ENCODE results near the gene ACACA. TPM values are rescaled to one million over a fixed set of nuclear protein-coding genes. Genes with fewer than 3 reads are reported as not detected.

ACACA gene
- total and polyA plus RNA-seq, 2 donors (not counting 3 experiments of a cell fraction or from before 2014, with no cell fraction given): 55.3 to 124 TPM

GRCh38 chr17:37386462-37386861 is 20.2 kb downstream of the ACACA start:
- CTCF ChIA-PET: interaction anchor here (1.1 to 12.2 kb wide), 4 partner anchors 8 to 28 kb away, joined by 3 to 123 read pairs (median 10); partner anchors contain the start of gene C17orf78
- FAIRE-seq (no peak), DNase-seq (ENCODE audit: low read depth, low spot score) (no peak)
- H2AFZ ChIP-seq (ENCODE audit: low read depth, low read length): no peak overlapping the region
- H4K20me1 ChIP-seq (replicated peaks; ENCODE audit: control insufficient read depth, extremely low read depth, insufficient read depth, low read length): no peaks in the 10 kb centered on the region
- no peak for TF ChIP-seq JUN (IDR thresholded peaks at IDR 0.05; ENCODE audit: borderline replicate concordance, insufficient read depth, insufficient read length, low read depth)
- no peak for TF ChIP-seq POLR2AphosphoS5 (IDR thresholded peaks at IDR 0.05; ENCODE audit: insufficient read depth, low read depth, low read length)
- no peak for TF ChIP-seq MAX (IDR thresholded peaks at IDR 0.05; ENCODE audit: insufficient read depth, insufficient read length)
- no peak for TF ChIP-seq EZH2 (IDR thresholded peaks at IDR 0.05; ENCODE audit: borderline replicate concordance, low read depth, low read length, severe bottlenecking)
- TF ChIP-seq GATA2 (IDR thresholded peaks at IDR 0.05; ENCODE audit: insufficient read depth, insufficient read length, low read depth, low read length): no peak
- TF ChIP-seq MYC (IDR thresholded peaks at IDR 0.05; ENCODE audit: low read depth, low read length): no peak
- no peak for TF ChIP-seq FOS (IDR thresholded peaks at IDR 0.05; ENCODE audit: borderline replicate concordance, insufficient read depth, low read length)
- TF ChIP-seq, protein P1, sequence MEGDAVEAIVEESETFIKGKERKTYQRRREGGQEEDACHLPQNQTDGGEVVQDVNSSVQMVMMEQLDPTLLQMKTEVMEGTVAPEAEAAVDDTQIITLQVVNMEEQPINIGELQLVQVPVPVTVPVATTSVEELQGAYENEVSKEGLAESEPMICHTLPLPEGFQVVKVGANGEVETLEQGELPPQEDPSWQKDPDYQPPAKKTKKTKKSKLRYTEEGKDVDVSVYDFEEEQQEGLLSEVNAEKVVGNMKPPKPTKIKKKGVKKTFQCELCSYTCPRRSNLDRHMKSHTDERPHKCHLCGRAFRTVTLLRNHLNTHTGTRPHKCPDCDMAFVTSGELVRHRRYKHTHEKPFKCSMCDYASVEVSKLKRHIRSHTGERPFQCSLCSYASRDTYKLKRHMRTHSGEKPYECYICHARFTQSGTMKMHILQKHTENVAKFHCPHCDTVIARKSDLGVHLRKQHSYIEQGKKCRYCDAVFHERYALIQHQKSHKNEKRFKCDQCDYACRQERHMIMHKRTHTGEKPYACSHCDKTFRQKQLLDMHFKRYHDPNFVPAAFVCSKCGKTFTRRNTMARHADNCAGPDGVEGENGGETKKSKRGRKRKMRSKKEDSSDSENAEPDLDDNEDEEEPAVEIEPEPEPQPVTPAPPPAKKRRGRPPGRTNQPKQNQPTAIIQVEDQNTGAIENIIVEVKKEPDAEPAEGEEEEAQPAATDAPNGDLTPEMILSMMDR (IDR thresholded peaks at IDR 0.05; ENCODE audit: extremely low read depth in 1 of 2, insufficient read depth in 1 of 2, low read depth in 1 of 2, low read length in 2 of 2): no peak
- TF ChIP-seq POLR2A (IDR thresholded peaks at IDR 0.05; ENCODE audit: low read depth, low read length): no peak
- no peak overlapping the region for H3K4me3 ChIP-seq (replicated peaks in 1 of 3; ENCODE audit: insufficient read depth in 1 of 3, low read depth in 1 of 3, low read length in 3 of 3)
- H3K27me3 ChIP-seq (ENCODE audit: control insufficient read depth in 2 of 2, insufficient read depth in 2 of 2, low read length in 2 of 2): no peaks in the 10 kb centered on the region
- no peaks in the 10 kb centered on the region for H3K36me3 ChIP-seq (ENCODE audit: control insufficient read depth in 2 of 2, extremely low read depth in 1 of 2, insufficient read depth in 2 of 2, low read length in 2 of 2)
- H3K79me2 ChIP-seq (ENCODE audit: control insufficient read depth, insufficient read depth, low read length): no peaks in the 10 kb centered on the region
- no TSS peak for BruUV-seq (replicated peaks)
- H3K4me1 ChIP-seq (ENCODE audit: control insufficient read depth, extremely low read depth, insufficient read depth, low read length): peaks cover 6% of the 10 kb centered on the region
- intact Hi-C loops (cut with micrococcal nuclease): no loop called here
- dilution Hi-C loops (cut with MboI; ENCODE audit: extremely low pct_ligation_motif_present, low sequenced_read_pairs): no loop called here
- H3K9me1 ChIP-seq (replicated peaks; ENCODE audit: control insufficient read depth, extremely low read depth, insufficient read depth, low read length): no peaks in the 10 kb centered on the region
- no peak overlapping the region for H3K9ac ChIP-seq (replicated peaks; ENCODE audit: extremely low read depth, insufficient read depth, low read length)
- no peak overlapping the region for H3K27ac ChIP-seq (ENCODE audit: insufficient read depth, low read depth, low read length)
- no peak overlapping the region for H3K4me2 ChIP-seq (ENCODE audit: insufficient read depth, low read length)
- POLR2A ChIA-PET: no interaction called here
- H3K9me3 ChIP-seq (replicated peaks; ENCODE audit: control insufficient read depth, insufficient read depth, low read length): no peaks in the 10 kb centered on the region

Measured in endothelial cell of umbilical vein (primary cell).